ENCODE data around the gene APEH.

DNA sequence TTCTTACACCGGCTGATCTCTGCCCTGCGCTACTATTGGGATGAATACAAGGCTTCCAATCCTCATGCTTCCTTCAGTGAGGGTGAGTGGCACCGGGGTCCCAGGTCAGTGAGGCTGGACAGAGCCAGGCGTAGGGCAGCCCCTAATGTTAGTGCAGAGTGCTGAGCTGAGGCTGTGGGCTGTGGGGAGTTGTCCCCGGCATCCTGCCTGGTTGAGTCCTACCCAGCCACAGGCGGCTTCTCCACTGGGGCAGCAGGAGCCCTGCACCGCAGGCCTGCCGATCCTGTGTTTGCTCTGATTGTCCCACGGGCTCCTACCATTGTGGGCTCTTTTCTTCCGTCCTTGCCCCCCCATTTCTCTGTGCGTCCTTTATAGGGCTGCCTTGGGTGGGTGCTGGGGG is 28.5 kb downstream of the APEH start:
- TF ChIP-seq GABPA (IDR thresholded peaks at IDR 0.05; ENCODE audit: low read depth) (no peak), HCFC1 (IDR thresholded peaks at IDR 0.05; ENCODE audit: low read length) (no peak), YY1 (IDR thresholded peaks at IDR 0.05; ENCODE audit: low read depth, low read length) (no peak), PAX5 (IDR thresholded peaks at IDR 0.05; ENCODE audit: borderline replicate concordance, low read depth, low read length) (no peak), SRF (IDR thresholded peaks at IDR 0.05; ENCODE audit: low read depth in 2 of 2, low read length in 2 of 2) (no peak)

All from GM12878 (cell line).